ENCODE results near the gene GOLPH3L.
"Not testable (repeated sequence)": the region's sequence is repeated elsewhere in the genome, so short reads cannot be mapped to it uniquely, and the experiment has no call there.

The GOLPH3L gene

DNA sequence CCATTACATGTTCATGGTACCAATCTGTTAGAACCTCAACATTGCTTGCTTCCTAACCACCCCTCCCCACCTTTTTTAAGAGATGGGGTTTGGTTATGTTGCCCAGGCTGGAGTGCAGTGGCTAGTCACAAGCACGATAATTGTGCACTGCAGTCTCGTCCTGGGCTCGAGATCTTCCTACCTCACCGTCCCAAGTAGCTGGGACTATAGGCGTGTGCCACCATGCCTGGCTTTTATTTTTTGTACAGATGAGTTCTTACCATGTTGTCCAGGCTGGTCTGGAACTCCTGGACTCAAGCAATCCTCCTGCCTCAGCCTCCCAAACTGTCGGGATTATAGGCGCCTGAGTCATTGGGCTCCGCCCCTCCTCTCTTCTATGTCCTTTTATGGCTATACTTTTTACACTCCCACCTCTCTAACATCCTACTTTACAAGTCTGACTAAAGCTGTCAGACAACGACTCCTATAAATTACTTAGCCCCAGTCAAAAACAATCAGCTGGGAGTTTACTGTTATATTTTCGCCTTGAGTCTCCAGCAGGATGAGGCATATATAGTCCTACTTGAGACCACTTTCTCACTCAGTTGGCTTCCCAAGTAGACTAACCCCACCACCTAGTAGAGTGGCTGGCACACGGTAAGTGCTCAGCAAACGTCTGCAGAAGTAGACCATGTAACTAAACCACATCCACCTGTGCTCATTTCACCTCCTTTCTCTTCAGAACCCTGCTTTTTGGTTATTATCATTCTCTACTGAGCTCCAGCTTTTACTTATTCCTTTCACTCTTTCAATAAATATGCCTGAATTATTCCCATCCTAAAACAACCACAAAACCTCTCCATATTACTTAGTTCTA lies 81.4 kb downstream of the GOLPH3L start:
- no peak for DNase-seq (ENCODE audit: low read depth in 2 of 2)

DNA sequence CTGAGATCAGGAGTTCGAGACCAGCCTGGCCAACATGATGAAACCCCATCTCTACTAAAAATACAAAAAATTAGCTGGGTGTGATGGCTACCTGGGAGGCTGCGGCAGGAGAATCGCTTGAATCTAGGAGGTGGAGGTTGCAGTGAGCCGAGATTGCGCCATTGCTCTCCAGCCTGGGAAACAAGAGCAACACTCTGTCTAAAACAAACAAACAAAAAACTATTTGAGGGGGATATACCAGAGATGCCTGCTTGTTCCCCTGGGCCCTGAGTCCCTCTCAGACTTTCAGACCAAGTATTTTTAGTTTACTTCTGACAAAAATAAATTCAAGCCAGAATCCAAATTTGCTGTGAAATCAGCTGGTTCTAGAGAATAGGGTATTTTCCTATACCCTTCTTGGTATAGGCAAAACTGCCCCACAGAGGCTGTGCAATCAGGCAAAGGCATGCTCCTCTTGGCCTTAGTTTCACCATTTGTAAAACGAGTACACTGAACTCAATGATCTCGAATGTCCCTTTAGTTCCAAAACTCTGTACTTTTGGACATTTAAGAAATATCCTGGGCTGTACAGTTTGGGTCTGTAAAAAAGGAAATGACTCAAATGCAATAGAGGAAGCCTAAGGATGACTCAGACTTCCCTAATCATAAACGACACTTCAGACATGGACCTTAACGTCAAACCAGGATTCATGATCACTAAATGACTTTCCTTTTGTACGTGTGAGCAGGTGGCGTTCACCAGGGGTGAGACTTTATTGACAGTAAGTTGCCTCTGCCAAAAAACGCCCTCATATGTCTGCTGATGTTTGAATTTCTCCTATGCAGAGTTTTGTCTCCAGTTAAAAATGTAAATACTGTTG lies 83.7 kb downstream of the GOLPH3L start:
- peak; percentile 24 to 48 for DNase-seq (ENCODE audit: low read depth in 2 of 2)

DNA sequence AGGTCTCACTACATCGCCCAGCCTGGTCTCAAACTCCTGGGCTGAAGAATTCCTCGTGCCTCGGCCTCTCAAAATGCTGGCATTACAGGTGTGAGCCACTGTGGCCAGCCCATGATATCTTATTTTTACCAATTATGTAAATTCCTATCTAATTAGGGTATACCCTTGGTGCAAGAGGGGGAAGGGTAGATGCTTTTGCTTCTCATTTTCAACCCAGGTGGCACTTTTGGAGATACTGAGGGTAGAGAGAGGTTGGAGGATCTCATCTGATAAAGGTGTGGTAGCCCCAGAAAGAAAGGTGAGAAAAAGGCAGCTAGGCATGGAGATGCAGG lies 85.0 kb downstream of the GOLPH3L start:
- no peak for DNase-seq (ENCODE audit: low read depth in 2 of 2)

DNA sequence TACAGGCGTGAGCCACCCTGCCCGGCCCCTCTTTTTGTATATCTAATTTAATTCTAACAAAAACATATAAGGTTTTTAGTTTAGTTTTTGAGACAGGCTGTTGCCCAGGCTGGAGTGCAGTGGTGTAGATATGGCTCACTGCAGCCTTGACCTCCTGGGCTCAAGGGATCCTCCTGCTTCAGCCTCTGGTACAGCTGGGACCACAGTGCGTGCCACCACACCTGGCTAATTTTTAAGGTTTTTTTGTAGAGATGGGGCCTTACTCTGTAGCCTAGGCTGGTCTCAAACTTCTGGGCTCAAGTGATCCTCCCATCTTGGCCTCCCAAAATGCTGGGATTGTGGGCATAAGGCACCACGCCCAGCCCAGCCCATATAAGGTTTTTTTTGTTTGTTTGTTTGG lies 86.4 kb downstream of the GOLPH3L start:
- no peak for DNase-seq (ENCODE audit: low read depth in 2 of 2)

DNA sequence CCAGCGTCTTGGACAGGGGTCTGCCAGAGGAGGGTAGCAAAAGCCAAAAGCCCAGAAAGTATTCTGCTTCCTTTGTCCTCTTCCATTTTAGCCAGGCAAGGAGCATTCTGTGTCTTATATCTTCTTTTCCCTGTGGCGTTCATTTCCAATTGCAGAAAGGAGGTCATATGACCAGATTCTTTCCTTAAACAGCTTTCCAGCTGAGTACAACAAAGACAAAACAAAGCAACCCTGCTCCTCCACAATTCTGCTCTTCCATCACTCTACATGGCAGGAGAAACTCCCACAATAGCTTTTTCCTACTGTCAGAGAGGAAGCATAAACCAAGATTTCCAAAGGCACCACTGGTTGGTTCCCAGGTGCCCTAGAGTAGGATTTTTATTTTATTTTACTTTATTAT lies 87.2 kb downstream of the GOLPH3L start:
- no peak for DNase-seq (ENCODE audit: low read depth in 2 of 2)

DNA sequence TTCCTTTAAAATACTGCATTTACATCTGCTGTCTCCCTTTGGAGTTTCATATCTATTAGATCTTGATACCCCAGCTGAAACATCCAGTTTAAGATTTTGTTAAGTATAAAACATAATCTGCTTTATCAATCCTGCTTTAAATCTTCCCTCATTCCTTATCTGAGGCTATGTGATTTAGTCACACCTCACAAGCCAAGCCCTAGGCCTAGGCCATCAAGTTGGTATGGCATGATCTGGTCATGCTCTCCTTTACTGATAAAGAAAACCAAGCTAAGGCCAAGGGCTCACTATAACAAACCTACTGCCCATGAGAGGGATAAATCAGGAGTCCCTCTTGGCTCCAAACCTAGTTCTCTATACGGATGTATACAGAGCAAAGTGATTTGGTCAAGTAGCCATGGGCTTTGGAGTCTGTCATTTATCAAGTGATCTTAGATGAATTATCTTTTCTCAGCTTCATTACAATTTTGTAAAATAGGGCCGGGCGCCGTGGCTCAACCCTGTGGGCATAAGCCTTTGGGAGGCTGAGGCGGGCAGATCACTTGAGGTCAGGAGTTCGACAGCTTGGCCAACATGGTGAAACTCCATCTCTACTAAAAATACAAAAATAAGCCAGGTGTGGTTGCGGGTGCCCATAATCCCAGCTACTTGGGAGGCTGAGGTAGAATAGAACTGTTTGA lies 90.4 kb downstream of the GOLPH3L start:
- no peak for DNase-seq (ENCODE audit: low read depth in 2 of 2)

DNA sequence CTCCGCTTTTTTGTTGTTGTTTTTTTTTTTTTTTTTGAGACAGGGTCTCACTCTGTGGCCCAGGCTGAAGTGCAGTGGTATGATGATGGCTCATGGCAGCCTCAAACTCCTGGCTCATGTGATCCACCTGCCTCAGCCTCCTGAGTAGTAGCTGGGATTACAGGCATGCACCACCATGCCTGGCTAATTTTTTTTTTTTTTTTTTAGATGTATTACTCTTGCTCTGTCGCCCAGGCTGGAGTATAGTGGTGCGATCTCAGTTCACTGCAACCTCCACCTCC lies 91.6 kb downstream of the GOLPH3L start:
- not testable (repeated sequence) for DNase-seq (ENCODE audit: low read depth in 2 of 2)

DNA sequence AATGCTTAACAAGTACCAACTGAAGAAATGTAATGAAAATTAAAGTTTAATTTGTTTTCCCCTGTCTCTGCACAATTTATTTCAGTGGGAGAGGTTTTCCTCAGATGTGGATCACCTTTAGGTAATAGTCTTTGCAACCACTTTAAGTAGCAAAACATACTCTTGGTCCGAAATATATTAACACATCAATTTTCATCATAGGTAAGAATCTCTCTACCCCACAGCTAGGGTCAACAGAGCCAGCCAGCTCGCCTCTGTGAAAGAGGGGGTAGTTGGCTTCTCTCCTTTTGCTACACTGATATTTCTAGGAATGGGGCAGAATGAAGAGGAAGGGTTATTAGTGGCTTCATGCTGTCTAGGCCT lies 92.7 kb downstream of the GOLPH3L start:
- no peak for DNase-seq (ENCODE audit: low read depth in 2 of 2)

DNA sequence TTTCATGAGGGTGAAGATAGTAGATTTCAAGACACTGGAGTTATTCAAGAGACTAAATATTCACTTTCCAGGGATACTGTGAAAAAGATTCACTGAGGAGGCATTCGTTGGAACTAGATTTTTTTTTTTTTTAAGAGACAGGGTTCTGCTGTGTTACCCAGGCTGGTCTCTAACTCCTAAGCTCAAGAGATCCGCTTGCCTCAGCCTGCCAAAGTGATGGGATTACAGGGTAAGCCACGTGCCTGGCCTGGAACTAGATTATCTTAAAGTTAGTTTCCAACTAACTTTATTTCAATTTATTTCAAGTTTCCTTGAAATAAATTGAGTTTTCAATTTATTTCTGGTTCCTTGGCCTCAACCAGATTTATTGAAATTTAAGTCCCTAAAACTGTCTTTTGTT lies 93.2 kb downstream of the GOLPH3L start:
- no peak for DNase-seq (ENCODE audit: low read depth in 2 of 2)

DNA sequence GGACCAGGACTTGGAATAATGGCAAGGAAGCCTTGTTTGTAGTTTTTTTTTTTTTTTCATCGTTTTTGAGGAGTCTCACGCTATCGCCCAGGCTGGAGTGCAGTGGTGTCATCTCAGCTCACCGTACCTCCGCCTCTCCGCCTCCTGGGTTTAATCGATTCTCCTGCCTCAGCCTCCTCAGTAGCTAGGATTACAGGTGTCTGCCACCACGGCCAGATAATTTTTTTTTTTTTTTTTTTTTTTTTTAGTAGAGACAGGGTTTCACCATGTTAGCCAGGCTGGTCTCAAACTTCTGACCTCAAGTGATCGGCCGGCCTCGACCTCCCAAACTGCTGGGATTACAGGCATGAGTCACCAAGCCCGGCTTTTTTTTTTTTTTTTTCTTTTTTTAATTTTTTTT lies 94.6 kb downstream of the GOLPH3L start:
- not testable (repeated sequence) for DNase-seq (ENCODE audit: low read depth in 2 of 2)

DNA sequence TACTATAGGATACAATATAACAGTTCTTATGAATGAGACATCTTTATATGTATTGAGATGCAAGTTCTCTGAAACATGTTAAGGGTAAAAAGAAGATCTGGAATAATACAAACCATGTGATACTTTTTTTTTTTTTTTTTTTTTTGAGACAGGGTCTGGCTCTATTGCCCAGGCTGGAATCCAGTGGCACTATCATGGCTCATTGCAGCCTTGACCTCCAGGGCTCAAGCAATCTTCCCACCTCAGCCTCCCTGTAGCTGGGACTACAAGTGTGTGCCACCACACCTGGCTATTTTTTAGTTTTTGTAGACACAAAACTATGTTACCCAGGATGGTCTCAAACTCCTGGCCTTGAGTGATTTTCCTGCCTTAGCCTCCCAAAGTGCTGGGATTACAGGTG lies 95.4 kb downstream of the GOLPH3L start:
- DNase-seq (ENCODE audit: low read depth in 2 of 2), result no peak

DNA sequence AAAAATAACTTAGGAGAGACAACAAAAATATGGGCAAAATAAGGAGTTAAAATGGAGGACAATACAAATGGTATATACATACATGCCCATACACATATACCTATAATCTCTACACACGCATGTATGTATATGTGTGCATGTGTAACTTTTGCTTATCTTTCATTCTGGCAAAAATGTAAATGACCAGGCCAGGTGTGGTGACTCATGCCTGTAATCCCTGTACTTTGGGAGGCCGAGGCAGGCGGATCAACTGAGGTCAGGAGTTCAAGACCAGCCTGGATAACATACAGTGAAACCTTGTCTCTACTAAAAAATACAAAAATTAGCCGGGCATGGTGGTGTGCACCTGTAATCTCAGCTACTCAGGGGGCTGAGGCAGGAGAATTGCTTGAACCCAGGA lies 98.6 kb downstream of the GOLPH3L start:
- not testable (repeated sequence) for DNase-seq (ENCODE audit: low read depth in 2 of 2)

DNA sequence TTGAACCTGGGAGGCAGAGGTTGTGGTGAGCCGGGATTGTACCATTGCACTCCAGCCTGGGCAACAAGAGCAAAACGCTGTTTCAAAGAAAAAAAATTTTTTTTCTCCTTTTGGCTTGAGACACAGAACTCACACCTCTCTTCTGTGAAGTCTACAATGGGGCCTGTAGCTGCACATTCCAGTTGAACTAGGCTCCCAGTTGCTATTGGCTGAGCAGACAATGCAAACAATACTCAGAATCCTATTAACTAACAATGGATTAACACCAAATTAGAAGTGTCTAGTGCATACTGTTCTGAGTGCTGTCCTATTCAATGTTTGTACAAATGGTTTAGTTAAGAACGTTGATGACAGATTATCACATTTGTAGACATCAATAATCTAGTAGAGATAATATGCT lies 100.0 kb downstream of the GOLPH3L start:
- DNase-seq (ENCODE audit: low read depth in 2 of 2), result no peak

Measured in stimulated activated CD8-positive, alpha-beta memory T cell treated with anti-CD3 and anti-CD28 coated beads, Interleukin-7, amount 100 ng/mL, for 4 hours (primary cell).